Suprapubic skin (tissue), 4 donors: ENCODE data around the gene ITPRIPL1.

Source experiments
- POLR2A ChIP-seq, 2 donors: fragments of 450-650 bp; IDR thresholded peaks; one replicate each; pipeline ENCODE4 v1.6.1; 2017; ENCODE audit warnings: antibody characterized with exemption in 2 of 2, mild to moderate bottlenecking in 2 of 2, moderate library complexity in 2 of 2
- POLR2AphosphoS5 ChIP-seq, 3 donors: sonication (generic); formaldehyde crosslinking; IDR thresholded peaks; one replicate each; pipeline ENCODE4 v1.6.1; 2017; ENCODE audit warnings: antibody characterized with exemption in 3 of 3
- TF ChIP-seq, protein P1 (sequence below), 2 donors: fragments of 200-600 bp in 1 of 2; fragments of 450-650 bp in 1 of 2; sonication (generic) in 1 of 2; IDR thresholded peaks; one replicate each; pipeline ENCODE4 v1.5.1; 2016 to 2019; ENCODE audit warnings: antibody characterized with exemption in 2 of 2, mild to moderate bottlenecking in 1 of 2, moderate library complexity in 1 of 2

DNA sequence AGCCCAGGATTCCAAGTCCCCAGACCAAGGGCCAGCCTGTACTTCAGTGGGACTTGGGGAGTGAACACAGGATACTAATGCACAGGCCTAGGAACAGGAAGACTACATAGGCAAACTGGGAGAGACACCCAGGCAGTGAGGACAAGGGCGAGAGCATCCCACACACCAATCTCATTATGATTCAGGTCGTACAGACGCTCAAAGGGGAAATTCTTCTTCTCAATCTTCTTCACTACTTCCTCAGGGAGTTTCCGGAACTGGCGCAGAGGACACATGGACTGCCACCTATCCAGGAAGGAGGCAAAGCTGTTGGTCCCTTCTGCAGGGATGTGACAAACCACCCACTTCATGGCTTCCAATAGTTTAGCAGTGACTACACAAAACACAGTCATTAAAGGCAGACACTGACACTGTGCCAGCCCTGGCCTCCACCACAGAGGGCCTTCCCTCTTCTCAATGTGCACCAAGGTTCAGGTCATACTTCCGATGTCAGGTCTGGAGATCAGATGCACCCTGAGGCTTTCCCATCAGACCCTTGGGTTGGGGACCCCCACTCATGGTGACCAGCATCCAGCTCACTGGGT is 37.8 kb upstream of the ITPRIPL1 start:
- TF ChIP-seq, protein P1, sequence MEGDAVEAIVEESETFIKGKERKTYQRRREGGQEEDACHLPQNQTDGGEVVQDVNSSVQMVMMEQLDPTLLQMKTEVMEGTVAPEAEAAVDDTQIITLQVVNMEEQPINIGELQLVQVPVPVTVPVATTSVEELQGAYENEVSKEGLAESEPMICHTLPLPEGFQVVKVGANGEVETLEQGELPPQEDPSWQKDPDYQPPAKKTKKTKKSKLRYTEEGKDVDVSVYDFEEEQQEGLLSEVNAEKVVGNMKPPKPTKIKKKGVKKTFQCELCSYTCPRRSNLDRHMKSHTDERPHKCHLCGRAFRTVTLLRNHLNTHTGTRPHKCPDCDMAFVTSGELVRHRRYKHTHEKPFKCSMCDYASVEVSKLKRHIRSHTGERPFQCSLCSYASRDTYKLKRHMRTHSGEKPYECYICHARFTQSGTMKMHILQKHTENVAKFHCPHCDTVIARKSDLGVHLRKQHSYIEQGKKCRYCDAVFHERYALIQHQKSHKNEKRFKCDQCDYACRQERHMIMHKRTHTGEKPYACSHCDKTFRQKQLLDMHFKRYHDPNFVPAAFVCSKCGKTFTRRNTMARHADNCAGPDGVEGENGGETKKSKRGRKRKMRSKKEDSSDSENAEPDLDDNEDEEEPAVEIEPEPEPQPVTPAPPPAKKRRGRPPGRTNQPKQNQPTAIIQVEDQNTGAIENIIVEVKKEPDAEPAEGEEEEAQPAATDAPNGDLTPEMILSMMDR (IDR thresholded peaks at IDR 0.05) = no peak
- TF ChIP-seq POLR2A (IDR thresholded peaks at IDR 0.05) (no peak), POLR2AphosphoS5 (IDR thresholded peaks at IDR 0.05) (no peak)
